Tongue (tissue), 2 donors: ENCODE results near the gene DMC1. TPM values are rescaled to one million over a fixed set of nuclear protein-coding genes. Genes with fewer than 3 reads are reported as not detected.
"Not testable (repeated sequence)": the region's sequence is repeated elsewhere in the genome, so short reads cannot be mapped to it uniquely, and the experiment has no call there.

Source experiments
- DNase-seq: peaks from one replicate; pipeline ENCODE4 v3.0.0-alpha.2; 2015
- total RNA-seq: library from RNA; depleted of rRNA; stranded (reverse); fragments of >200 nt; gene quantifications from one replicate; pipeline ENCODE4 v1.2.3, GENCODE V29; 2014

The DMC1 gene
- total RNA-seq, 1 donor from 2014 or later, result 3.9 TPM

GRCh38 chr22:38501797-38502672 is 67.9 kb downstream of the DMC1 start:
- DNase-seq, result no peak

- no peak for DNase-seq
Observed at GRCh38 chr22:38497869-38498268, 72.1 kb downstream of the DMC1 start.

DNA sequence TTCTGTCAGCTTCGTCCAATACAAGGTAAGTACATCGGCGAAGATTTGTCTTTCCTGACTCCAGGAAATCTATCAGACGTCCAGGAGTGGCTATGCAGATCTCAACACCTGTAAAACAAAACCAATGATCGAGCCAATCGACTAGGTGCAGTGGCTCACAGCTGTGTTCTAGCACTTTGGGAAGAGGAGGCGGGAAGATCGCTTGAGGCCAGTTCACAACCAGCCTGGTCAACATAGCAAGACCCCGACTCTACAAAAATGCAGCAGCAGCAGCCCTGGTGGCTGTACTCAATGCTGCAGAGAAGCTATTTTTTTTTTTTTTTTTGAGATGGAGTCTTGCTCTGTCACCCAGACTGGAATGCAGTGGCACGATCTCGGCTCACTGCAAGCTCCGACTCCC is 75.0 kb downstream of the DMC1 start:
- no peak for DNase-seq

- no peak for DNase-seq
Observed at GRCh38 chr22:38494498-38494897, 75.5 kb downstream of the DMC1 start.

DNA sequence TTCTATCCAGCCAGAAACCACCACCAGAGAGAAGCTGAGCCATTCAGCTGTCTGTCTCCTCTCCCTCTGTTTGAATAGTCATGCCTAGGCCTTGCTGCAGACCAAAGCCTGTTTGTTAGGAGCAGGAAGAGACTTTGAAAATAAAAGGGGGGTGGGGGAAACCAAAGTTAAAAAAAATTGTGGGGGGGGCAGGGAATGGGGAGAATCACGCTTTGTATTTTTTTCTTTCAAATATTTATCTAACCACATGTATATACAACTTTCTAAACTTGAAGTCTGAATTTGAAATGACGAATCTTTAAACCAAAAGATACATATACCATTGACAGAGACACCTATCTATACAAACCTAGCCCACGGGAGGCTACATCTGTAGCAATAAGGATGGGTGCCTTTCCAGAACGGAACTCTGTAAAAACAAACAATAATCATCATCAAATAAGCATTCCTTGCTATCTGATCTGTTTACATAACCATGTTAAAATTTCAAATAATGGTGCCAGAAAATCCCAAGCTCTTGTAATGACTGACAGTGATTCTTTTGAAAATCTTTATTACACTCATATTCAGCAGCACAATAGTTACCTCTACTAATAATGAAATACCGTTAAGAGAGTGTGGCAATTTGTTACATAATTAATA is 78.2 kb downstream of the DMC1 start:
- no peak for DNase-seq

GRCh38 chr22:38490915-38491314 is 79.1 kb downstream of the DMC1 start:
- DNase-seq, result peak; percentile 69

DNA sequence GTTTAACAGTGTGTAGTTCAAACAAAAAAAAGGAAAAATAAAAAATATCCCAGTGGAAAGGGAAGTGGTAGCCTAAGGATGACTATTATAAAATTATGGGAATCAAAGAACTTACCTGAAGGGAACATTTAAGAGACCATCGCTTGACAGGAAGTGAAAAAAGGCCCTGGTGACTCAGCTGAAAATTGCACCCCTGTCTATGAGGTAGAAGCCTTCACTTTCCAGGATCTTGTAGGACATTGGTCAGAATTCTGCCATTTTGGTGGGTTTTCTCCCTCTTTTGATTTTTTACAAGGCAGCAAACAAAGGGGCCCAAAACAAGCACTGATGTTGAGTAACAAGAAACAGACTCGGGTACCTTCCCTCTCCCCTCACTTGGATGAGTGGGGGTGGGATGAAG is 79.5 kb downstream of the DMC1 start:
- DNase-seq, result no peak

- DNase-seq, result no peak
Observed at GRCh38 chr22:38489561-38490145, 80.3 kb downstream of the DMC1 start.

DNA sequence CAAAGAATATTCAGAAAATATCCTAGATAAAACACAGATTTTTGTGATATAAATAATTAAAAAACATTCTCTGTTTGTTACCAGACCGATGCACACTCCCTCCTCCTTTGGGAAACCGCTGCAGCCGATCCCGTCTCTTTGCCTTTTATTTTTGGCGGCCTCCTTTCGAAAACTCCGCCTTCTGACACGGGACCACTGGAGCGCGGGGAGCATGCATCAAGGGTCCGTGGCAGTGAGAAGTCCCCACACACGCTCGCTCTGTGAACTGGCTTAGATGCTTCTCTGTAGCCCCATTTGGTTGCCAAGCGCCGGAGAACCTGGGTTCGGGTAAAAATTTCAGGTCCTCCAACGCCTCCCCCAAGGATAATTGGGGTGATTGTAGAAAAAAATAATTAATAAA is 80.8 kb downstream of the DMC1 start:
- no peak for DNase-seq

GRCh38 chr22:38487946-38488345 is 82.0 kb downstream of the DMC1 start:
- no peak for DNase-seq

DNA sequence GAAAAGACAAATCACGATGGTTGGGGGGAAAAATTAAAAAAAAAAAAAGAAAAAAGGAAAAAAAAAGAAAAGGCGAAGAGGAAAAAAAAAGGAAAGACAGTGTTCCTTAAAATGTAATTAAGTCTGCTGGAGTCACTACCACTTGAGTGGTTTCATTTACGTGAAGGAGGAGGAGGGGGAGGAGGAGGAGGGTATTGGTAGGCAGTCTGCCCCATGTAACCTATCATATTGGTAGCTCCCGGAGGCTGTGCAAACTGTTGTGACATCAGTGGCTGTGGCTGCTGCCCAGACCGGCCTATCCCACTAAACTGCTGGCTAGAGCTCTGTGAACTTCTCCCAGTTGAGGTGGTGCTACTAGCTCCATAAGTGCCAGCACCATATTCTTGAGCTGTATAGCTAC is 84.2 kb downstream of the DMC1 start:
- no peak for DNase-seq

DNA sequence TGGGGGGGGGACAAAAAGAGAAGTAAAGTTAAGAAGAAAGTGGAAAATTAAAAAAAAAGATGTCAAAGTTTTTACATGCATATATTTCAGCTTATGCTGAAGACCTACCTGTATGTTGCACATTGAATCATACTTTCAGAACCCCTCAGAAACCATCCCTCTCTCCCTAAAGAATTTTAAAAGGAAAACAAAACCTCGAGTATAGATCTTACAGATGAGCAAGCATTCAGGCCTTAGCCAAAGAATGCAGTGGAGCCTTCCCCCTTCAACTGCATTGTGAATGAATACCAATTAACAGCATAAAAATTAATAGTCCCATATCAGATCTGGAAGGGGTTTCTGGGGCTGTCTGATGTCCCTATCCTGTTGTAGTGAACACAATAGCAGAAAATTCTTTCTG is 85.7 kb downstream of the DMC1 start:
- no peak for DNase-seq

- DNase-seq, result no peak
Observed at GRCh38 chr22:38482662-38483308, 87.2 kb downstream of the DMC1 start.

DNA sequence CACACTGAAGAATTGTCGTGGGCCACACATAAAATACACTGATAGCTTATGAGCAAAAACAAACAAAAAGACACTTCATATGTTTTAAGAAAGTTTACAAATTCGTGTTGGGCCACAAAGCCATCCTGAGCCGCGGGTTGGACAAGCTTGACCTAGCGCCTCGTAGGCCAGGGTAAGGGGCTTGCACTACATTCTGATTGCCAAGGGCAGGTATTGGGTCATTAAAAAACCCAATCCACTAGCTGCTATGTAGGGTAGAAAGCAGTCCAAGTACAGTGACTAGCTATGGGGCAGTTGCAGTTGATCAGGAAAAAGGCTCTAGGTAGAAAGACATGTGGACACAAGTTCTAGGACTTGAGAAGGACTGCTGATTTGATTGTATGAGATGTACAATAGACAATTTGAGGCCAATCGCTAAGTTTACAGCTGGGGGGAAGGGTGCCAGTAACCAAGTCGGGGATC is 88.1 kb downstream of the DMC1 start:
- DNase-seq, result no peak

DNA sequence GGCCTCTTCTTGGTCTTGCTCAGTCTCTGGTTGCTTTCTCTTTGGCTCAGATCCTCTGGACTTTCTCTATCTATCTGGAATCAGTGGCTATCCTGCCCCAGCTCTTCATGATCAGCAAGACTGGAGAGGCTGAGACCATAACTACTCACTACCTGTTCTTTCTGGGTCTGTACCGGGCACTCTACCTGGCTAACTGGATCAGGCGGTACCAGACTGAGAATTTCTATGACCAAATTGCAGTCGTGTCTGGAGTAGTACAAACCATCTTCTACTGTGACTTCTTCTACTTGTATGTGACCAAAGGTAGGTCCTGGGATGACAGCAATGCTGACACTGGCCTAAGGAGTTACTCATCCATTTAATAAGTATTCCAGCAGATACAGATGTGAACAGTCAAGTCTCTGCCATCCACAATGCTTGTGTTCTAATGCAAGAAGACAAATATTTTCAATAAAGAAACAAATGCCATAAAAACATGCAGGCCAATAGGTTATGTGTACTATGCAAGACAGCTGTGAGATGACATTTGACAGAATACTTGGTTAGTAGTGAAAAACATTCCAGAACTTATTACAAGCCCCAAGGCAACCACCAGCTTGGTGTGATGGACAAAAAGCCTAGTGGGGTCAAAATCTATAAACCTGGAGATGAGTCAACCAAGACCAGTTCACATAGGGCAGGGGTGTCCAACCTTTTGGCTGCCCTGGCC is 88.7 kb downstream of the DMC1 start:
- DNase-seq, result no peak

- DNase-seq, result no peak
Observed at GRCh38 chr22:38479096-38479837, 90.7 kb downstream of the DMC1 start.

DNA sequence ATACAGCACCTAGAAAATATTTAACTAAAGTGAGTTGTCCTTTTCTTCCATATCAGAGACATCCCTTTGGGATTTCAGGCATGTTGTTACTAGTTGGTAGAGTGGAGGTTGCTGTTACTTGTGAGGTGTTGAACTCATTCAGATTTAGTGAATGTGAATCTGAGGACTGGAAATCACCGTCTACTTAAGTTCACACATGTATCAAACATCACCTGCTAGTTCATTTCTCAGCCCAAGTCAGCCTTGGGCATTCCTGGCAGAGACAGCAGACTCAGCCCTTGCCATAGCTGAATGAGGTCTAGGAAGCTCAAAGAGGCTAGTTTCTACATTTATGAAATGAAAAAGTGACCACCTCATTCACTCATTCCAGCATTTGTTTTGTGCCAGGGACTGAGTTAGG is 92.4 kb downstream of the DMC1 start:
- DNase-seq, result no peak

DNA sequence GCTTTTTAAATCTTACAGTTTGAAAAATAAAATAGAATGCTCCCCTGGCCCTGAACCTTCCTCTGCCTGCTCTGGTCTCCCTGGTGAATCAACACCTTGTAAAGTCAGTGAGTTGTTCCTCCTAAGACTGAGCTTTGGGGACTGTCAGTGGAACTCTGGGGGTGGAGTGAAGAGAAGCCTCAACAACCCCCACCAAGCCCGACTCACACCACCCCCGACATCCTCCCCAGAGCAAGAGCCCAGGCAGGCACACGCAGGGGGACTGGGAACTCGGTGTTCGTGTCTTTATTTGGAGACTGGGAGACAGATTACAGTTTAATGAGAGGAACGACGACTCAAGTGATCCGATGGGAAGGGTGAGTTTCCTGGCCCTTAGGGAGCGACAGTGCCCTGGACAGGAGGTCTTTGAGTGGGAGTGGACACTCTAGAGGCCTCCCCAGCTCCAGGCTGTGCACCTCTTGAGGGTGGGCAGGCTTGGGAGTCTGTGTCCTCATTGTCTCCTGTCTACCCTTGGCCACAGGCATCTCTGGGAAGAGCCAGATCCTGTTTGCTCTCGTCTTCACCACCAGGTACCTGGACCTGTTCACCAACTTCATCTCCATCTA is 95.9 kb downstream of the DMC1 start:
- DNase-seq, result no peak

- DNase-seq, result no peak
Observed at GRCh38 chr22:38471237-38471636, 98.7 kb downstream of the DMC1 start.

GRCh38 chr22:38470179-38470578 is 99.8 kb downstream of the DMC1 start:
- not testable (repeated sequence) for DNase-seq

- DNase-seq, result no peak
Observed at GRCh38 chr22:38469306-38469781, 100.6 kb downstream of the DMC1 start.
